H9 (cell line): ENCODE data around the gene RPS21. TPM values are rescaled to one million over a fixed set of nuclear protein-coding genes. Genes with fewer than 3 reads are reported as not detected.

Source experiments
- DNase-seq: peaks from one replicate; pipeline ENCODE4 v3.0.0-alpha.2; 2017
- H2AFZ ChIP-seq: one replicate; pipeline ENCODE4 v1.6.1; 2013; ENCODE audit warnings: mild to moderate bottlenecking, low read length, control low read depth, moderate library complexity
- H2AK5ac ChIP-seq: 2 replicates; pipeline ENCODE4 v1.6.1; 2013; ENCODE audit warnings: low read length, control low read depth, mixed read lengths; ENCODE audit not compliant: insufficient read length
- H2BK120ac ChIP-seq: one replicate; pipeline ENCODE4 v1.6.1; 2013; ENCODE audit warnings: low read depth, mild to moderate bottlenecking, low read length, control low read depth, inconsistent platforms; ENCODE audit not compliant: poor library complexity, severe bottlenecking
- H2BK12ac ChIP-seq: 2 replicates; pipeline ENCODE4 v1.6.1; 2013; ENCODE audit warnings: low read length, control low read depth, mixed read lengths, low read depth; ENCODE audit not compliant: insufficient read length
- H2BK15ac ChIP-seq: 2 replicates; pipeline ENCODE4 v1.6.1; 2013; ENCODE audit warnings: low read depth, low read length, control low read depth
- H2BK20ac ChIP-seq: one replicate; pipeline ENCODE4 v1.6.1; 2013; ENCODE audit warnings: low read depth, mild to moderate bottlenecking, low read length, control low read depth, inconsistent platforms; ENCODE audit not compliant: poor library complexity, severe bottlenecking
- H2BK5ac ChIP-seq: 2 replicates; pipeline ENCODE4 v1.6.1; 2013; ENCODE audit warnings: low read length, control low read depth, mixed read lengths; ENCODE audit not compliant: insufficient read length
- H3K14ac ChIP-seq: 2 replicates; pipeline ENCODE4 v1.6.1; 2013; ENCODE audit warnings: low read length, control low read depth; ENCODE audit not compliant: insufficient read depth
- H3K18ac ChIP-seq: 2 replicates; pipeline ENCODE4 v1.6.1; 2013; ENCODE audit warnings: low read depth, mild to moderate bottlenecking, mixed read lengths, low read length, control low read depth; ENCODE audit not compliant: insufficient read length
- H3K23ac ChIP-seq: 2 replicates; pipeline ENCODE4 v1.6.1; 2013; ENCODE audit warnings: low read length, control low read depth, mixed read lengths, low read depth; ENCODE audit not compliant: insufficient read length
- H3K23me2 ChIP-seq: 2 replicates; pipeline ENCODE4 v1.6.1; 2013; ENCODE audit warnings: low read depth, mild to moderate bottlenecking, mixed read lengths, low read length, control low read depth; ENCODE audit not compliant: insufficient read length, poor library complexity, severe bottlenecking
- H3K27ac ChIP-seq: 2 replicates; pipeline ENCODE4 v1.5.1; 2013; ENCODE audit warnings: low read length, control low read depth, mixed read lengths, low read depth; ENCODE audit not compliant: insufficient read length
- H3K27me3 ChIP-seq: 2 replicates; pipeline ENCODE4 v1.6.1; 2013; ENCODE audit warnings: low read length, control low read depth, inconsistent platforms; ENCODE audit not compliant: insufficient read depth
- H3K4ac ChIP-seq: 2 replicates; pipeline ENCODE4 v1.6.1; 2013; ENCODE audit warnings: low read depth, mild to moderate bottlenecking, control low read depth, inconsistent platforms, low read length, moderate library complexity
- H3K4me1 ChIP-seq: 2 replicates; pipeline ENCODE4 v1.6.1; 2013; ENCODE audit warnings: low read length, control low read depth, inconsistent platforms; ENCODE audit not compliant: insufficient read depth
- H3K4me2 ChIP-seq: 2 replicates; pipeline ENCODE4 v1.6.1; 2013; ENCODE audit warnings: low read length, control low read depth, mixed read lengths; ENCODE audit not compliant: insufficient read length, insufficient read depth
- H3K56ac ChIP-seq: 2 replicates; pipeline ENCODE4 v1.6.1; 2013; ENCODE audit warnings: low read depth, mild to moderate bottlenecking, mixed read lengths, low read length, control low read depth; ENCODE audit not compliant: insufficient read length
- H3K79me1 ChIP-seq: 2 replicates; pipeline ENCODE4 v1.6.1; 2013; ENCODE audit warnings: low read depth, mild to moderate bottlenecking, moderate library complexity, low read length, control low read depth, inconsistent platforms; ENCODE audit not compliant: insufficient read depth, poor library complexity, severe bottlenecking
- H3K79me2 ChIP-seq: 2 replicates; pipeline ENCODE4 v1.6.1; 2013; ENCODE audit warnings: low read length, control low read depth, inconsistent platforms; ENCODE audit not compliant: insufficient read depth
- H3K9ac ChIP-seq: 2 replicates; pipeline ENCODE4 v1.6.1; 2013; ENCODE audit warnings: low read length, control low read depth, mixed read lengths; ENCODE audit not compliant: insufficient read length; ENCODE audit errors: extremely low read depth
- H3K9me3 ChIP-seq: one replicate; pipeline ENCODE4 v1.6.1; 2013; ENCODE audit warnings: low read depth, low read length, inconsistent platforms; ENCODE audit not compliant: control insufficient read depth
- H3T11ph ChIP-seq: one replicate; pipeline ENCODE4 v1.6.1; 2013; ENCODE audit warnings: mild to moderate bottlenecking, low read length, control low read depth, inconsistent platforms
- H4K20me1 ChIP-seq: one replicate; pipeline ENCODE4 v1.6.1; 2013; ENCODE audit not compliant: control insufficient read depth, insufficient read length, insufficient read depth
- H4K5ac ChIP-seq: 2 replicates; pipeline ENCODE4 v1.6.1; 2013; ENCODE audit warnings: low read depth, mild to moderate bottlenecking, mixed read lengths, low read length, control low read depth; ENCODE audit not compliant: insufficient read length
- H4K8ac ChIP-seq: replicated peaks from 2 replicates; pipeline ENCODE4 v1.6.1; 2013; ENCODE audit warnings: low read length, control low read depth, mixed read lengths, low read depth; ENCODE audit not compliant: insufficient read length
- H4K91ac ChIP-seq: 2 replicates; pipeline ENCODE4 v1.6.1; 2013; ENCODE audit warnings: low read depth, mild to moderate bottlenecking, moderate library complexity, mixed read lengths, low read length, control low read depth; ENCODE audit not compliant: insufficient read length
- H3K27ac Mint-ChIP-seq, 3 experiments: 2 replicates in 2 of 3; 3 replicates in 1 of 3; pipeline ENCODE4 v1.8.0; 2020 to 2021; ENCODE audit warnings: mixed read lengths in 3 of 3, mild to moderate bottlenecking in 1 of 3, moderate library complexity in 1 of 3
- H3K27me3 Mint-ChIP-seq: 2 replicates; pipeline ENCODE4 v1.8.0; 2021; ENCODE audit warnings: low read depth, mild to moderate bottlenecking, moderate library complexity, mixed read lengths
- H3K36me3 Mint-ChIP-seq, 3 experiments: 2 replicates in 2 of 3; 3 replicates in 1 of 3; pipeline ENCODE4 v1.8.0; 2020 to 2021; ENCODE audit warnings: low read depth in 3 of 3, mixed read lengths in 3 of 3; ENCODE audit not compliant: insufficient read depth in 1 of 3
- H3K4me1 Mint-ChIP-seq, 2 experiments: 2 replicates each; pipeline ENCODE4 v1.8.0; 2020; ENCODE audit warnings: mixed read lengths in 2 of 2
- H3K4me3 Mint-ChIP-seq, 2 experiments: 2 replicates in 1 of 2; 3 replicates in 1 of 2; pipeline ENCODE4 v1.8.0; 2020 to 2021; ENCODE audit warnings: mild to moderate bottlenecking in 2 of 2, mixed read lengths in 2 of 2, moderate library complexity in 1 of 2
- H3K9me3 Mint-ChIP-seq, 2 experiments: 2 replicates in 1 of 2; 3 replicates in 1 of 2; pipeline ENCODE4 v1.8.0; 2020; ENCODE audit warnings: mild to moderate bottlenecking in 2 of 2, mixed read lengths in 2 of 2, moderate library complexity in 1 of 2
- WGBS: extraction: QIAGEN DNeasy Blood & Tissue Kit; methylation state at CpG from one replicate; pipeline ENCODE4 v1.1.7; 2013; ENCODE audit warnings: missing lambda C conversion rate, low lambda C conversion rate, mixed read lengths; ENCODE audit not compliant: insufficient read length; ENCODE audit errors: extremely low coverage; 5-methylcytosine and 5-hydroxymethylcytosine counted together
- total RNA-seq: library from RNA; stranded (reverse); gene quantifications from 2 replicates; pipeline ENCODE4 v1.2.1, GENCODE V29; 2021
- TF ChIP-seq, protein P1 (sequence below): fragments of 200-600 bp; sonication (generic); conservative IDR thresholded peaks from 3 replicates; pipeline ENCODE4 v1.8.0; 2021; ENCODE audit warnings: antibody characterized with exemption, mild to moderate bottlenecking

RPS21 gene
- total RNA-seq, 1 experiment from 2014 or later: 1,715 TPM

DNA sequence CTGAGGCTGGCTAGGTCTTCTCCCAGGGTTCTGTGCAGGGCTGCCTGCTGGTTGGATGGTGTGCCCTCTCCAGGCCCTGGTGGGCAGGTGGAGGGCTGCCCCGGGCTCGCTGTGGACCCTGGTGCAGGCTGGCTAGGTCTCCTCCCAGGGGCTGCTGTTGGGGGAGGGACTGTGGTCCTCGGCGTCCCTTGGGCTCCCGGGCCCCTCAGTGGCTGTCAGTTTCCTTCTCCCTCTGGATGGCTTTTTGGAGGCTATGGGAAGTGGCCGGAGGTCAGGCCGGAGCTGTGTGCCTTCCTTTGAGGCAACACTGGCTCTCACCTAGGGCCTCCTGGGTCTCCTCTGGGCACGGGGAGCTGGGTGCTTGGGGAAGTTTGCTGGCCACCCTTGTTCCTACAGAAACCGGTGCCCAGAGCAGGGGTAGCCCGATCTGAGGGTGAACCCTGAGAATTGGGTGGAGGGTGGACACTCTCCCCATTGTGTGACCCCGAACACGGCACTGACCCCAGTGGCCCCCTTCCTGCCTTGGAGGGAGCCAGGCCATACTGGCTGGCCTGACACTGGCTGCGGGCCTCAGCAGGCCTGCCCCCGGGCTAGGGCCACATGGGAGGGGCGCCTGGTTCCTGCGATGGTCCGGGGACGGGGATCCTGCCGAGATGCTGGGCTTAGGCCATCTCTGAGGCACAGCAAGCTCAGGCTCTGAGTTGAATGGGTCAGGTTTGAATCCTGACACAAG is 24.0 kb downstream of the RPS21 start:
- Histone ChIP-seq H3K23ac (no peak overlapping the region), H2AK5ac (no peak overlapping the region), H3K79me1 (no peaks in the 10 kb centered on the region), H2BK15ac (no peak overlapping the region), H4K5ac (no peak overlapping the region), H2AFZ (no peak overlapping the region), H2BK5ac (no peak overlapping the region), H3K27me3 (no peaks in the 10 kb centered on the region), H4K91ac (no peak overlapping the region), H4K20me1 (no peaks in the 10 kb centered on the region), H3K4me2 (no peak overlapping the region), H3K56ac (no peak overlapping the region), H2BK12ac (no peak overlapping the region), H3K79me2 (no peaks in the 10 kb centered on the region), H2BK20ac (no peak overlapping the region), H3K9ac (no peak overlapping the region), H3K27ac (no peak overlapping the region), H3T11ph (no peak overlapping the region), H3K18ac (no peak overlapping the region), H3K4me1 (no peaks in the 10 kb centered on the region), H3K23me2 (no peaks in the 10 kb centered on the region), H2BK120ac (no peak overlapping the region), H3K14ac (no peak overlapping the region), H3K4ac (no peak overlapping the region), H4K8ac (no peak overlapping the region), H3K9me3 (no peaks in the 10 kb centered on the region)
- Mint-ChIP-seq H3K27ac (no peak overlapping the region), H3K4me3 (no peak overlapping the region), H3K4me1 (peaks cover 3 to 8% of the 10 kb centered on the region in 2 experiments), H3K27me3 (peaks cover 16% of the 10 kb centered on the region), H3K36me3 (no peaks in the 10 kb centered on the region), H3K9me3 (no peaks in the 10 kb centered on the region)
- TF ChIP-seq, protein P1, sequence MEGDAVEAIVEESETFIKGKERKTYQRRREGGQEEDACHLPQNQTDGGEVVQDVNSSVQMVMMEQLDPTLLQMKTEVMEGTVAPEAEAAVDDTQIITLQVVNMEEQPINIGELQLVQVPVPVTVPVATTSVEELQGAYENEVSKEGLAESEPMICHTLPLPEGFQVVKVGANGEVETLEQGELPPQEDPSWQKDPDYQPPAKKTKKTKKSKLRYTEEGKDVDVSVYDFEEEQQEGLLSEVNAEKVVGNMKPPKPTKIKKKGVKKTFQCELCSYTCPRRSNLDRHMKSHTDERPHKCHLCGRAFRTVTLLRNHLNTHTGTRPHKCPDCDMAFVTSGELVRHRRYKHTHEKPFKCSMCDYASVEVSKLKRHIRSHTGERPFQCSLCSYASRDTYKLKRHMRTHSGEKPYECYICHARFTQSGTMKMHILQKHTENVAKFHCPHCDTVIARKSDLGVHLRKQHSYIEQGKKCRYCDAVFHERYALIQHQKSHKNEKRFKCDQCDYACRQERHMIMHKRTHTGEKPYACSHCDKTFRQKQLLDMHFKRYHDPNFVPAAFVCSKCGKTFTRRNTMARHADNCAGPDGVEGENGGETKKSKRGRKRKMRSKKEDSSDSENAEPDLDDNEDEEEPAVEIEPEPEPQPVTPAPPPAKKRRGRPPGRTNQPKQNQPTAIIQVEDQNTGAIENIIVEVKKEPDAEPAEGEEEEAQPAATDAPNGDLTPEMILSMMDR: no peak
- DNase-seq: no peak
- no CpG with 5 or more reads among the region's 19 CpGs for WGBS
